ENCODE results near the gene CYB5R3.

DNA sequence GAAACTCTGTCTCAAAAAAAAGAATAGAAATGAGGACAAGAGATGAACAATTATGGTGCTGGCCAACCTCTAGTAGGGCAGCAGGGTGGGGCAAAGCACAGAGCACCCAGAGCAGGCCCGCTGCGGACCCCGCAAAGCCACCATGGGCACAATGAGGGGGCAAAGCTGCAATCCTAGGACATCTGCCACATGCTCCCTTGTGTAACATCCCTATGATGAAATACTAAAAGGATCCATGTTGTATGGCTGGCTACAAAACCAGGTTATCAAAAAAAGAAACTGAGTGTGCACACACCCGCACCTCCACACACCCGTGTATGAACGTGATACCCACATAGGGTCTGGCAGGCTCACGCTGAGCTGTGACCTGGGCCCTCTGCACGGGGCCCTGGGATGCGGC lies 16.2 kb downstream of the CYB5R3 start:
- TF ChIP-seq, protein P1, sequence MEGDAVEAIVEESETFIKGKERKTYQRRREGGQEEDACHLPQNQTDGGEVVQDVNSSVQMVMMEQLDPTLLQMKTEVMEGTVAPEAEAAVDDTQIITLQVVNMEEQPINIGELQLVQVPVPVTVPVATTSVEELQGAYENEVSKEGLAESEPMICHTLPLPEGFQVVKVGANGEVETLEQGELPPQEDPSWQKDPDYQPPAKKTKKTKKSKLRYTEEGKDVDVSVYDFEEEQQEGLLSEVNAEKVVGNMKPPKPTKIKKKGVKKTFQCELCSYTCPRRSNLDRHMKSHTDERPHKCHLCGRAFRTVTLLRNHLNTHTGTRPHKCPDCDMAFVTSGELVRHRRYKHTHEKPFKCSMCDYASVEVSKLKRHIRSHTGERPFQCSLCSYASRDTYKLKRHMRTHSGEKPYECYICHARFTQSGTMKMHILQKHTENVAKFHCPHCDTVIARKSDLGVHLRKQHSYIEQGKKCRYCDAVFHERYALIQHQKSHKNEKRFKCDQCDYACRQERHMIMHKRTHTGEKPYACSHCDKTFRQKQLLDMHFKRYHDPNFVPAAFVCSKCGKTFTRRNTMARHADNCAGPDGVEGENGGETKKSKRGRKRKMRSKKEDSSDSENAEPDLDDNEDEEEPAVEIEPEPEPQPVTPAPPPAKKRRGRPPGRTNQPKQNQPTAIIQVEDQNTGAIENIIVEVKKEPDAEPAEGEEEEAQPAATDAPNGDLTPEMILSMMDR (IDR thresholded peaks at IDR 0.05) = no peak
- TF ChIP-seq POLR2A (IDR thresholded peaks at IDR 0.05) (no peak), EP300 (IDR thresholded peaks at IDR 0.05) (no peak)
